ENCODE data around the gene LRRC49. TPM values are rescaled to one million over a fixed set of nuclear protein-coding genes. Genes with fewer than 3 reads are reported as not detected.
"Not testable (repeated sequence)": the region's sequence is repeated elsewhere in the genome, so short reads cannot be mapped to it uniquely, and the experiment has no call there.

Gene LRRC49
- total and polyA plus RNA-seq, 2 of the 4 experiments (the other 2 are of a cell fraction): 8.6 to 16.8 TPM

DNA sequence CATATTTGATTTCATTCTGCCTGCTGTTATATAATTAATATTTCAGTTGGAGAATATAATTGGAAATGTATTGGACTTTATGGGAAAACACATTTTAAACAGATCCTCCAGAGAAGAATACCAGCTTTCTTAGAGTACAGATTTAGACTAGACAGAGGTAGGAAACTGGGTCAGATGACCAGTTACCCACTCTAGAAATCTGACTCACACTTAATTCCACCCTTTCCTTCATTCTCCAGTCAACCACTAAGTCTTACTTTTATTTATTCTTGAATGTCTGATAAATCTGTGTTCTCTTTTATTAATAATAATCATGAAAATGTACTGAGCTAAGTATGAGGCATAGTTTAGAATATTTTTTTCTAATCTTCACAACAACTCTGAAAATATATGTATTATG is 110.7 kb downstream of the LRRC49 start:
- no peak overlapping the region for H3K4me2 ChIP-seq (ENCODE audit: low read depth, low read length)
- peaks cover 2% of the 10 kb centered on the region for H3K4me1 ChIP-seq (ENCODE audit: control insufficient read depth, insufficient read depth, low read length)
- H2BK15ac ChIP-seq (ENCODE audit: low read depth, low read length): no peak overlapping the region
- DNase-seq: peak; percentile 62
- H3K27me3 ChIP-seq (ENCODE audit: control insufficient read depth, insufficient read depth, low read length): no peaks in the 10 kb centered on the region
- H2AK9ac ChIP-seq (replicated peaks; ENCODE audit: low read depth, low read length, poor library complexity): no peak overlapping the region
- in situ Hi-C loops (cut with MboI; ENCODE audit: low sequenced_read_pairs) (no loop called here), intact Hi-C loops (cut with micrococcal nuclease) (no loop called here), dilution Hi-C loops (cut with HindIII; ENCODE audit: low sequenced_read_pairs, unreplicated experiment) (no loop called here)
- no peaks in the 10 kb centered on the region for H3K79me1 ChIP-seq (ENCODE audit: low read depth in 1 of 2, low read length in 2 of 2)
- no peak overlapping the region for H2BK120ac ChIP-seq (ENCODE audit: low read depth, low read length)
- no peaks in the 10 kb centered on the region for H3K36me3 ChIP-seq (ENCODE audit: control insufficient read depth, insufficient read depth, low read length)
- no peak overlapping the region for H2AFZ ChIP-seq (replicated peaks; ENCODE audit: low read length, poor library complexity)
- CTCF ChIA-PET: interaction anchor here (0.6 kb wide), 1 partner anchor 301 kb away, joined by 3 read pairs; no protein-coding TSS in a partner anchor
- H4K5ac ChIP-seq (ENCODE audit: low read depth, low read length): no peak overlapping the region
- no peak overlapping the region for H4K8ac ChIP-seq (ENCODE audit: low read depth in 2 of 2, low read length in 2 of 2)
- H3K18ac ChIP-seq (ENCODE audit: low read depth, low read length): no peak overlapping the region
- H3K4me3 ChIP-seq (ENCODE audit: insufficient read depth, low read depth, low read length): no peak overlapping the region
- POLR2A ChIA-PET (ENCODE audit: unreplicated experiment): no interaction called here
- no peak overlapping the region for H2BK20ac ChIP-seq (ENCODE audit: low read depth, low read length)
- H3K9me3 ChIP-seq (ENCODE audit: control insufficient read depth, insufficient read depth, low read length): no peaks in the 10 kb centered on the region
- H3K9ac ChIP-seq (ENCODE audit: low read depth, low read length): no peak overlapping the region
- H3K23ac ChIP-seq (ENCODE audit: low read depth, low read length): no peak overlapping the region
- peak overlapping the region; percentile 38 for H2BK5ac ChIP-seq (ENCODE audit: low read depth, low read length, poor library complexity, severe bottlenecking)
- H3K4ac ChIP-seq (ENCODE audit: low read depth, low read length): no peak overlapping the region
- H3K56ac ChIP-seq (ENCODE audit: extremely low read depth, insufficient read depth, low read length): no peak overlapping the region
- H4K91ac ChIP-seq (ENCODE audit: insufficient read depth, low read depth, low read length): no peak overlapping the region
- ATAC-seq (ENCODE audit: low read depth): peak; percentile 74
- BruUV-seq (replicated peaks): no TSS peak
- H2AK5ac ChIP-seq (ENCODE audit: low read depth, low read length): no peak overlapping the region
- H4K20me1 ChIP-seq (ENCODE audit: insufficient read depth, low read length): no peaks in the 10 kb centered on the region
- TF ChIP-seq, protein P1, sequence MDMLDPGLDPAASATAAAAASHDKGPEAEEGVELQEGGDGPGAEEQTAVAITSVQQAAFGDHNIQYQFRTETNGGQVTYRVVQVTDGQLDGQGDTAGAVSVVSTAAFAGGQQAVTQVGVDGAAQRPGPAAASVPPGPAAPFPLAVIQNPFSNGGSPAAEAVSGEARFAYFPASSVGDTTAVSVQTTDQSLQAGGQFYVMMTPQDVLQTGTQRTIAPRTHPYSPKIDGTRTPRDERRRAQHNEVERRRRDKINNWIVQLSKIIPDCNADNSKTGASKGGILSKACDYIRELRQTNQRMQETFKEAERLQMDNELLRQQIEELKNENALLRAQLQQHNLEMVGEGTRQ (IDR thresholded peaks at IDR 0.05; ENCODE audit: low read depth, low read length): peak; percentile 45; the same call in 1 of the 2 replicates
- TF ChIP-seq CHD1 (IDR thresholded peaks at IDR 0.05; ENCODE audit: low read depth, low read length): no peak
- H3K9me1 ChIP-seq (ENCODE audit: insufficient read depth, low read length): no peaks in the 10 kb centered on the region; the same call in 1 of the 2 replicates
- no peak overlapping the region for H3K27ac ChIP-seq (ENCODE audit: insufficient read depth, low read length)
- no peak overlapping the region for H3K14ac ChIP-seq (replicated peaks; ENCODE audit: low read depth, low read length)

DNA sequence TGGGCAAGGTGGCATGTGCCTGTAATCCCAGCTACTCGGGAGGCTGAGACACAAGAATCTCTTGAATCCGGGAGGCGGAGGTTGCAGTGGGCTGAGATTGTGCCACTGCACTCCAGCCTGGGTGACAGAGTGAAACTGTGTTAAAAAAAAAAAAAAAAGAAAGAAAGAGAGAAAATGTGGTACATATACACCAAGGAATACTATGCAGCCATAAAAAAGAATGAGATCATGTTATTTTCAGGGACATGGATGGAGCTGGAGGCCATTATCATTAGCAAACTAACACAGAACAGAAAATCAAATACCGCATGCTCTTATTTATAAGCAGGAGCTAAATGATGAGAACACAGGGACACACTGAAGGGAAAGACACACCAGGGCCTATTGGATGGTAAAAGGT is 111.9 kb downstream of the LRRC49 start:
- H3K4me3 ChIP-seq (ENCODE audit: insufficient read depth, low read depth, low read length); intact Hi-C loops (cut with micrococcal nuclease); H3K18ac ChIP-seq (ENCODE audit: low read depth, low read length); H3K36me3 ChIP-seq (ENCODE audit: control insufficient read depth, insufficient read depth, low read length); dilution Hi-C loops (cut with HindIII; ENCODE audit: low sequenced_read_pairs, unreplicated experiment); H3K56ac ChIP-seq (ENCODE audit: extremely low read depth, insufficient read depth, low read length); H2BK5ac ChIP-seq (ENCODE audit: low read depth, low read length, poor library complexity, severe bottlenecking); H3K27me3 ChIP-seq (ENCODE audit: control insufficient read depth, insufficient read depth, low read length); H3K14ac ChIP-seq (replicated peaks; ENCODE audit: low read depth, low read length); H4K5ac ChIP-seq (ENCODE audit: low read depth, low read length); H2AK9ac ChIP-seq (replicated peaks; ENCODE audit: low read depth, low read length, poor library complexity); H3K4me1 ChIP-seq (ENCODE audit: control insufficient read depth, insufficient read depth, low read length); H3K9ac ChIP-seq (ENCODE audit: low read depth, low read length); H2BK120ac ChIP-seq (ENCODE audit: low read depth, low read length); H4K8ac ChIP-seq (ENCODE audit: low read depth in 2 of 2, low read length in 2 of 2); H3K9me3 ChIP-seq (ENCODE audit: control insufficient read depth, insufficient read depth, low read length); H2BK20ac ChIP-seq (ENCODE audit: low read depth, low read length); POLR2A ChIA-PET (ENCODE audit: unreplicated experiment); ATAC-seq (ENCODE audit: low read depth); in situ Hi-C loops (cut with MboI; ENCODE audit: low sequenced_read_pairs); H4K91ac ChIP-seq (ENCODE audit: insufficient read depth, low read depth, low read length); H3K27ac ChIP-seq (ENCODE audit: insufficient read depth, low read length); H2AK5ac ChIP-seq (ENCODE audit: low read depth, low read length); BruUV-seq (replicated peaks); H3K23ac ChIP-seq (ENCODE audit: low read depth, low read length); H2AFZ ChIP-seq (replicated peaks; ENCODE audit: low read length, poor library complexity); H3K4me2 ChIP-seq (ENCODE audit: low read depth, low read length); H2BK15ac ChIP-seq (ENCODE audit: low read depth, low read length); H3K9me1 ChIP-seq (ENCODE audit: insufficient read depth, low read length); H4K20me1 ChIP-seq (ENCODE audit: insufficient read depth, low read length); H3K4ac ChIP-seq (ENCODE audit: low read depth, low read length); DNase-seq; H3K79me1 ChIP-seq (ENCODE audit: low read depth in 1 of 2, low read length in 2 of 2): not testable (repeated sequence)
- CTCF ChIA-PET: interaction anchor here (0.7 kb wide), 1 partner anchor 119 kb away, joined by 3 read pairs; no protein-coding TSS in a partner anchor
- WGBS, 2 experiments (ENCODE audit: extremely low coverage in 2 of 2, insufficient read length in 1 of 2): no CpG with 5 or more reads among the region's 4 CpGs

Measured in IMR-90 (cell line).